HepG2 (cell line): ENCODE measurements around the gene KLF13. TPM values are rescaled to one million over a fixed set of nuclear protein-coding genes. Genes with fewer than 3 reads are reported as not detected.
A peak's percentile ranks its signal among the peaks of the same experiment; 100 is the strongest.

ENCODE experiments used
- DR1 ChIP-seq: sonication (generic); formaldehyde crosslinking; IDR thresholded peaks from 2 replicates; pipeline ENCODE4 v1.8.0; 2021; ENCODE audit warnings: mild to moderate bottlenecking, missing genetic modification reagents, inconsistent platforms
- DRAP1 ChIP-seq: IDR thresholded peaks from 2 replicates; pipeline ENCODE4 v1.6.1; 2016; ENCODE audit warnings: missing genetic modification reagents, missing compliant biosample characterization
- GMEB2 ChIP-seq: IDR thresholded peaks from 2 replicates; pipeline ENCODE4 v1.6.1; 2016; ENCODE audit warnings: missing biosample characterization, missing genetic modification reagents, low read depth
- HMGXB3 ChIP-seq: sonication (generic); formaldehyde crosslinking; IDR thresholded peaks from 2 replicates; pipeline ENCODE4 v1.4.0; 2020; ENCODE audit warnings: missing genetic modification reagents, borderline replicate concordance
- PHF20 ChIP-seq: sonication (generic); formaldehyde crosslinking; IDR thresholded peaks from 2 replicates; pipeline ENCODE4 v1.5.0; 2020; ENCODE audit warnings: mild to moderate bottlenecking, missing genetic modification reagents
- POGZ ChIP-seq: sonication (generic); formaldehyde crosslinking; IDR thresholded peaks from 2 replicates; pipeline ENCODE4 v1.4.0; 2020; ENCODE audit warnings: mild to moderate bottlenecking, missing genetic modification reagents
- SALL1 ChIP-seq: sonication (generic); formaldehyde crosslinking; IDR thresholded peaks from 2 replicates; pipeline ENCODE4 v1.8.0; 2022; ENCODE audit warnings: mild to moderate bottlenecking, missing genetic modification reagents
- SP140L ChIP-seq: sonication (generic); formaldehyde crosslinking; IDR thresholded peaks from 2 replicates; pipeline ENCODE4 v1.4.0; 2020; ENCODE audit warnings: missing genetic modification reagents, borderline replicate concordance
- STAT5B ChIP-seq: sonication (generic); formaldehyde crosslinking; IDR thresholded peaks from 2 replicates; pipeline ENCODE4 v1.4.0; 2020; ENCODE audit warnings: missing genetic modification reagents
- TOPORS ChIP-seq: sonication (generic); formaldehyde crosslinking; IDR thresholded peaks from 2 replicates; pipeline ENCODE4 v1.8.0; 2023; ENCODE audit warnings: mild to moderate bottlenecking, missing genetic modification reagents
- ZBTB37 ChIP-seq: sonication (generic); formaldehyde crosslinking; IDR thresholded peaks from 2 replicates; pipeline ENCODE4 v1.4.0; 2020; ENCODE audit warnings: mild to moderate bottlenecking, missing genetic modification reagents
- ZBTB7B ChIP-seq: sonication (generic); formaldehyde crosslinking; IDR thresholded peaks from 2 replicates; pipeline ENCODE4 v1.4.0; 2020; ENCODE audit warnings: missing genetic modification reagents
- ZC3H13 ChIP-seq: sonication (generic); formaldehyde crosslinking; IDR thresholded peaks from 2 replicates; pipeline ENCODE4 v1.8.1; 2023; ENCODE audit warnings: mild to moderate bottlenecking, missing genetic modification reagents, moderate library complexity
- ZFP62 ChIP-seq: sonication (generic); formaldehyde crosslinking; IDR thresholded peaks from 2 replicates; pipeline ENCODE4 v1.4.0; 2020; ENCODE audit warnings: missing genetic modification reagents
- ZFP91 ChIP-seq: sonication (generic); formaldehyde crosslinking; IDR thresholded peaks from 2 replicates; pipeline ENCODE4 v1.9.0; 2022; ENCODE audit warnings: missing genetic modification reagents, mild to moderate bottlenecking, borderline replicate concordance
- ZMYM3 ChIP-seq: sonication (generic); formaldehyde crosslinking; IDR thresholded peaks from 2 replicates; pipeline ENCODE4 v1.5.1; 2020; ENCODE audit warnings: mild to moderate bottlenecking, missing genetic modification reagents
- ZNF329 ChIP-seq: sonication (generic); formaldehyde crosslinking; IDR thresholded peaks from 2 replicates; pipeline ENCODE4 v1.9.0; 2021; ENCODE audit warnings: low read depth, mild to moderate bottlenecking, missing genetic modification reagents
- ZNF331 ChIP-seq: sonication (generic); formaldehyde crosslinking; IDR thresholded peaks from 2 replicates; pipeline ENCODE4 v1.4.0; 2020; ENCODE audit warnings: missing genetic modification reagents
- ZNF784 ChIP-seq: sonication (generic); formaldehyde crosslinking; IDR thresholded peaks from 2 replicates; pipeline ENCODE4 v1.5.1; 2020; ENCODE audit warnings: missing genetic modification reagents, mild to moderate bottlenecking, borderline replicate concordance
- polyA plus RNA-seq, 8 experiments: library from polyadenylated mRNA; depleted of rRNA in 3 of 8; stranded (reverse) in 7 of 8; unstranded in 1 of 8; fragments of >200 nt; fragmentation: Illumina TruSeq in 4 of 8; extraction: Trizol in 4 of 8; gene quantifications; 2 replicates each; pipeline versions ENCODE4 v1.2.1 to v1.2.3, GENCODE V29; 2011 to 2016; ENCODE audit warnings: low read depth in 4 of 8, missing spikeins in 1 of 8, mixed read lengths in 1 of 8; ENCODE audit not compliant: insufficient read depth in 1 of 8
- total RNA-seq, 5 experiments: library from RNA; depleted of rRNA; stranded (reverse); fragments of >200 nt; fragmentation: Illumina TruSeq; extraction: Trizol; gene quantifications; 2 replicates each; pipeline ENCODE4 v1.2.3, GENCODE V29; 2016; ENCODE audit warnings: low read depth in 1 of 5

The KLF13 gene
- total and polyA plus RNA-seq, 2 of the 13 experiments (the other 11 are each of a cell fraction or from before 2014, with no cell fraction given): 16.8 to 25.1 TPM

GRCh38 chr15:31326156-31326874 is at the start of gene KLF13 (continued):
- no peak for TF ChIP-seq ZMYM3 (CRISPR knock-in tag)
- no peak for TF ChIP-seq ZFP62 (CRISPR knock-in tag)
- no peak for TF ChIP-seq DR1 (CRISPR knock-in tag)
- peak; percentile 82 for TF ChIP-seq GMEB2 (CRISPR knock-in tag)
- no peak for TF ChIP-seq HMGXB3
- peak; percentile 44; the same call in 1 of the 2 replicates for TF ChIP-seq ZFP91 (CRISPR knock-in tag)
- no peak for TF ChIP-seq SP140L (CRISPR knock-in tag)
- TF ChIP-seq ZBTB37 (CRISPR knock-in tag): no peak
- TF ChIP-seq SALL1 (CRISPR knock-in tag): peak; percentile 4; the same call in 1 of the 2 replicates
- peak; percentile 48; the same call in 1 of the 2 replicates for TF ChIP-seq POGZ (CRISPR knock-in tag)
- no peak for TF ChIP-seq ZC3H13 (CRISPR knock-in tag)
- no peak for TF ChIP-seq ZBTB7B (CRISPR knock-in tag)
- TF ChIP-seq ZNF331 (CRISPR knock-in tag): 0 out of 2 replicates have a peak, but pooled peaks have one; percentile 12
- peak; percentile 30; the same call in 1 of the 2 replicates for TF ChIP-seq DRAP1 (CRISPR knock-in tag)
- TF ChIP-seq ZNF329 (CRISPR knock-in tag): 0 out of 2 replicates have a peak, but pooled peaks have one; percentile 33
- no peak for TF ChIP-seq ZNF784 (CRISPR knock-in tag)
- no peak for TF ChIP-seq TOPORS
- no peak for TF ChIP-seq STAT5B
- TF ChIP-seq PHF20: 0 out of 2 replicates have a peak, but pooled peaks have one; percentile 15
